Fibroblast of lung (primary cell): Measurements from ENCODE around the gene ARPC5L. TPM values are rescaled to one million over a fixed set of nuclear protein-coding genes. Genes with fewer than 3 reads are reported as not detected.

Experiments used
- DNase-seq, 2 donors: peaks; one replicate each; pipeline versions ENCODE4 v3.0.0 to v3.0.0-alpha.2; 2010; ENCODE audit warnings: low read depth in 2 of 2
- H2AFZ ChIP-seq: 2 replicates; pipeline ENCODE4 v1.5.1; 2012; ENCODE audit warnings: low read length, control low read depth, inconsistent platforms
- H3K27ac ChIP-seq: 2 replicates; pipeline ENCODE4 v1.5.1; 2011; ENCODE audit warnings: low read length, control low read depth; ENCODE audit not compliant: insufficient read depth
- H3K27me3 ChIP-seq: 2 replicates; pipeline ENCODE4 v1.5.1; 2011; ENCODE audit warnings: mild to moderate bottlenecking, low read length; ENCODE audit not compliant: control insufficient read depth, insufficient read depth
- H3K36me3 ChIP-seq: 2 replicates; pipeline ENCODE4 v1.5.1; 2011; ENCODE audit warnings: low read length; ENCODE audit not compliant: control insufficient read depth, insufficient read depth
- H3K4me1 ChIP-seq: 2 replicates; pipeline ENCODE4 v1.5.1; 2011; ENCODE audit warnings: low read length; ENCODE audit not compliant: control insufficient read depth, insufficient read depth; ENCODE audit errors: extremely low read depth
- H3K4me2 ChIP-seq: 2 replicates; pipeline ENCODE4 v1.5.1; 2011; ENCODE audit warnings: low read length, control low read depth; ENCODE audit not compliant: insufficient read depth; ENCODE audit errors: extremely low read depth
- H3K4me3 ChIP-seq, 4 experiments: fragments of 200-600 bp in 1 of 4; sonication (generic) in 1 of 4; replicated peaks in 1 of 4; 2 replicates each; pipeline ENCODE4 v1.5.1; 2011 to 2016; ENCODE audit warnings: low read length in 4 of 4, low read depth in 3 of 4, mild to moderate bottlenecking in 3 of 4, control low read depth in 2 of 4, inconsistent platforms in 1 of 4, mixed read lengths in 1 of 4; ENCODE audit not compliant: insufficient read depth in 1 of 4; ENCODE audit errors: control extremely low read depth in 1 of 4
- H3K79me2 ChIP-seq: 2 replicates; pipeline ENCODE4 v1.5.1; 2012; ENCODE audit warnings: mild to moderate bottlenecking, low read length, inconsistent platforms; ENCODE audit not compliant: control insufficient read depth, insufficient read depth
- H3K9ac ChIP-seq: 2 replicates; pipeline ENCODE4 v1.5.1; 2011; ENCODE audit warnings: mild to moderate bottlenecking, low read length, control low read depth; ENCODE audit not compliant: insufficient read depth
- H3K9me3 ChIP-seq: 2 replicates; pipeline ENCODE4 v1.5.1; 2012; ENCODE audit warnings: low read depth, low read length; ENCODE audit not compliant: control insufficient read depth, insufficient read depth
- H4K20me1 ChIP-seq: 2 replicates; pipeline ENCODE4 v1.5.1; 2011; ENCODE audit warnings: low read length; ENCODE audit not compliant: control insufficient read depth, insufficient read depth; ENCODE audit errors: extremely low read depth
- CTCF ChIP-seq, 2 donors: IDR thresholded peaks in 1 of 2; conservative IDR thresholded peaks in 1 of 2; 1 replicate in 1 of 2; 2 replicates in 1 of 2; pipeline ENCODE4 v1.5.1; 2011 to 2012; ENCODE audit warnings: low read length in 2 of 2, control low read depth in 1 of 2, inconsistent platforms in 1 of 2, low read depth in 1 of 2, mild to moderate bottlenecking in 1 of 2
- EZH2 ChIP-seq: IDR thresholded peaks from 2 replicates; pipeline ENCODE4 v1.5.1; 2012; ENCODE audit warnings: low read length, control low read depth, mild to moderate bottlenecking; ENCODE audit errors: missing control alignments
- polyA plus RNA-seq, 2 donors: library from polyadenylated mRNA; depleted of rRNA in 1 of 2; stranded (reverse) in 1 of 2; unstranded in 1 of 2; fragments of >200 nt; gene quantifications; 2 replicates each; pipeline ENCODE4 v1.2.1, GENCODE V29; 2011 to 2012; ENCODE audit warnings: missing spikeins in 1 of 2
- total RNA-seq: library from RNA; depleted of rRNA; stranded (reverse); fragments of >200 nt; gene quantifications from 2 replicates; pipeline ENCODE4 v1.2.1, GENCODE V29; 2014

ARPC5L gene
- total and polyA plus RNA-seq, 2 donors (not counting 1 experiment from before 2014, with no cell fraction given) = 13.2 to 48.9 TPM

DNA sequence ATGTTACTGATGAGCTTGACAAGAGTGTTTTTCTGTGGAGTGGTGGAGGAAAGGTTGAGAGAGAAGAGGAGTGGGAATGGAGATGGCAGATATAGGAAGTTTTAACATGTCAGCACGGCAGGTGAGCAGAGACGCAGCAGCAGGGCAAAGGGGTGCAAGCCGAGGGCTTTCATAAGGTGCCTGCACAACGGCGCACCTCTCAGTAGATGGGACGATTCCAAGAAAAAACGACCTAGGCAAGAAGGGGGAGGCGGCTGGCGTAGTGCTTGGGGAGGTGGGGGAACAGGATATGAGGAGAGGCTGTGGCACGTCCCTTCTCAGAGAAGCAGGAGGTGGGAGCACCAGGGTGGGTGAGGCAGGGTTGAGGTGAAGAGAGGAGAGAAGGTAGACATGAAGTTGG lies 24.5 kb downstream of the ARPC5L start:
- DNase-seq = no peak
- TF ChIP-seq EZH2 = no peak
- no peak for TF ChIP-seq CTCF (conservative IDR thresholded peaks at IDR 0.05 in 1 of 2, IDR thresholded peaks at IDR 0.05 in 1 of 2; ENCODE audit: low read depth in 1 of 2, low read length in 2 of 2)
- Histone ChIP-seq H3K9me3 (no peaks in the 10 kb centered on the region), H3K79me2 (no peaks in the 10 kb centered on the region), H3K4me3 (no peak overlapping the region), H2AFZ (no peak overlapping the region), H3K27me3 (no peaks in the 10 kb centered on the region), H3K9ac (no peak overlapping the region), H4K20me1 (no peaks in the 10 kb centered on the region), H3K36me3 (peaks cover 17% of the 10 kb centered on the region), H3K4me2 (no peak overlapping the region), H3K27ac (no peak overlapping the region), H3K4me1 (no peaks in the 10 kb centered on the region)

- TF ChIP-seq CTCF (conservative IDR thresholded peaks at IDR 0.05 in 1 of 2, IDR thresholded peaks at IDR 0.05 in 1 of 2; ENCODE audit: low read depth in 1 of 2, low read length in 2 of 2) (no peak), EZH2 (no peak)
- H3K36me3 ChIP-seq = peaks cover 16% of the 10 kb centered on the region
- no peak for DNase-seq
Measured at GRCh38 chr9:124886866-124887492, 25.0 kb downstream of the ARPC5L start.

DNA sequence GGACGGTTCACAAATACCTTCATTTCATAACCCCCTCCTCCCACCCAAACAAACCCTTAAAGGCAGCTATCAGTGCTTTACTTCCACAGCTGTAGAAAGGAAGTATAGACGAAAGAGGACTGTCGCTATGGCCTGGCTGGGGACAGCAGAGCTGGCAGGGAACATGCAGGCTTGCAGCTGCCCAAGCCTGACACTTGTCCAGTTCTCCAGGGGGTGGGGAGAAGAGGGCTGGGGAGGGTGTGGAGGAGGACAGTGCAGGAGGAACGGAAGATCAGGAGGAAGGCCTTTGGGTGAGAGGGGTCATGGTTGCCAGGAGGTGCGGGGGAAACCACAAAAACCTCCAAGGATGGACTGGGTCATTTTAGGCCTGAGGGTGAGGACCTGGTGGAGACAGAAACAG lies 25.9 kb downstream of the ARPC5L start:
- no peak overlapping the region for H2AFZ ChIP-seq
- no peaks in the 10 kb centered on the region for H4K20me1 ChIP-seq
- H3K27ac ChIP-seq = no peak overlapping the region
- TF ChIP-seq CTCF (conservative IDR thresholded peaks at IDR 0.05 in 1 of 2, IDR thresholded peaks at IDR 0.05 in 1 of 2; ENCODE audit: low read depth in 1 of 2, low read length in 2 of 2) (no peak), EZH2 (no peak)
- H3K27me3 ChIP-seq = no peaks in the 10 kb centered on the region
- peaks cover 11% of the 10 kb centered on the region for H3K36me3 ChIP-seq
- no peaks in the 10 kb centered on the region for H3K9me3 ChIP-seq
- no peak overlapping the region for H3K4me3 ChIP-seq
- no peak overlapping the region for H3K4me2 ChIP-seq
- no peak for DNase-seq
- H3K79me2 ChIP-seq = no peaks in the 10 kb centered on the region
- no peak overlapping the region for H3K9ac ChIP-seq
- no peaks in the 10 kb centered on the region for H3K4me1 ChIP-seq

More at GRCh38 chr9:124886866-124887492, 25.0 kb downstream of the ARPC5L start:
- no peaks in the 10 kb centered on the region for H4K20me1 ChIP-seq
- no peak overlapping the region for H3K4me3 ChIP-seq
- H3K79me2 ChIP-seq = no peaks in the 10 kb centered on the region
- H3K27me3 ChIP-seq = no peaks in the 10 kb centered on the region
- H2AFZ ChIP-seq = no peak overlapping the region
- H3K9ac ChIP-seq = no peak overlapping the region
- H3K4me1 ChIP-seq = no peaks in the 10 kb centered on the region
- H3K9me3 ChIP-seq = no peaks in the 10 kb centered on the region
- H3K4me2 ChIP-seq = no peak overlapping the region
- no peak overlapping the region for H3K27ac ChIP-seq
